Hematopoietic multipotent progenitor cell (in vitro differentiated cells): ENCODE measurements around the gene EML3. TPM values are rescaled to one million over a fixed set of nuclear protein-coding genes. Genes with fewer than 3 reads are reported as not detected.
"Not testable (repeated sequence)": the region's sequence is repeated elsewhere in the genome, so short reads cannot be mapped to it uniquely, and the experiment has no call there.

ENCODE experiments used
- DNase-seq, 3 donors: peaks; one replicate each; pipeline ENCODE4 v3.0.0-alpha.2; 2011 to 2015; ENCODE audit warnings: low read depth in 2 of 3, low spot score in 2 of 3
- total RNA-seq: library from RNA; depleted of rRNA; stranded (reverse); fragments of >200 nt; gene quantifications from one replicate; pipeline ENCODE4 v1.2.3, GENCODE V29; 2012

Gene EML3
- total RNA-seq, 1 donor, result 38.0 TPM

GRCh38 chr11:62601122-62601371 is 11.5 kb downstream of the EML3 start:
- no peak for DNase-seq

- no peak for DNase-seq
Observed at GRCh38 chr11:62600367-62601121, 12.0 kb downstream of the EML3 start.

- no peak for DNase-seq
Observed at GRCh38 chr11:62599901-62600300, 12.7 kb downstream of the EML3 start.

- peak; percentile 82 to 99 (median 99) for DNase-seq
Observed at GRCh38 chr11:62599069-62599696, 13.4 kb downstream of the EML3 start.

- DNase-seq, result no peak
Observed at GRCh38 chr11:62595124-62595523, 17.5 kb downstream of the EML3 start.

GRCh38 chr11:62593434-62594044 is 19.0 kb downstream of the EML3 start:
- DNase-seq, result peak in 2 of 3 donors; percentile 84 to 92

GRCh38 chr11:62592989-62593421 is 19.6 kb downstream of the EML3 start:
- DNase-seq, result no peak

GRCh38 chr11:62592146-62592815 is 20.3 kb downstream of the EML3 start:
- DNase-seq, result no peak

GRCh38 chr11:62591448-62592145 is 21.0 kb downstream of the EML3 start, which contains the start of gene TUT1:
Gene TUT1, minus strand, starts transcription at chr11:62591523. Its CDS starts 38 bp downstream, at chr11:62591485.
- peak; percentile 92 to 100 (median 98) for DNase-seq

GRCh38 chr11:62588966-62589637 is 23.5 kb downstream of the EML3 start:
- DNase-seq, result peak in 1 of 3 donors; percentile 64

- DNase-seq, result not testable (repeated sequence)
Observed at GRCh38 chr11:62585356-62585755, 27.2 kb downstream of the EML3 start.

- not testable (repeated sequence) for DNase-seq
Observed at GRCh38 chr11:62581735-62582134, 30.8 kb downstream of the EML3 start.

- DNase-seq, result no peak
Observed at GRCh38 chr11:62580959-62581715, 31.4 kb downstream of the EML3 start.

GRCh38 chr11:62579252-62579651 is 33.3 kb downstream of the EML3 start:
- no peak for DNase-seq

GRCh38 chr11:62578541-62578940 is 34.0 kb downstream of the EML3 start:
- no peak for DNase-seq

GRCh38 chr11:62577046-62577714 is 35.4 kb downstream of the EML3 start:
- no peak for DNase-seq

GRCh38 chr11:62575837-62576236 is 36.7 kb downstream of the EML3 start:
- DNase-seq, result no peak

- no peak for DNase-seq
Observed at GRCh38 chr11:62575156-62575555, 37.4 kb downstream of the EML3 start.
